Stimulated activated CD4-positive, alpha-beta T cell treated with anti-CD3 and anti-CD28 coated beads, Interleukin-1b, Interleukin-23, amount 100 ng/mL, for 1 hour (primary cell): Measurements from ENCODE around the gene OLFM1.
"Not testable (repeated sequence)": the region's sequence is repeated elsewhere in the genome, so short reads cannot be mapped to it uniquely, and the experiment has no call there.

ENCODE experiments used
- DNase-seq, 2 donors: peaks; one replicate each; pipeline ENCODE4 v3.0.0-alpha.2; 2020; ENCODE audit warnings: low read depth in 2 of 2

Gene OLFM1

GRCh38 chr9:135060461-135061116 is 26.9 kb upstream of the OLFM1 start:
- no peak for DNase-seq

- no peak for DNase-seq
These were observed 26.0 kb upstream of the OLFM1 start for GRCh38 chr9:135061441-135061840.

- no peak for DNase-seq
These were observed 25.2 kb upstream of the OLFM1 start for GRCh38 chr9:135062254-135062653.

DNA sequence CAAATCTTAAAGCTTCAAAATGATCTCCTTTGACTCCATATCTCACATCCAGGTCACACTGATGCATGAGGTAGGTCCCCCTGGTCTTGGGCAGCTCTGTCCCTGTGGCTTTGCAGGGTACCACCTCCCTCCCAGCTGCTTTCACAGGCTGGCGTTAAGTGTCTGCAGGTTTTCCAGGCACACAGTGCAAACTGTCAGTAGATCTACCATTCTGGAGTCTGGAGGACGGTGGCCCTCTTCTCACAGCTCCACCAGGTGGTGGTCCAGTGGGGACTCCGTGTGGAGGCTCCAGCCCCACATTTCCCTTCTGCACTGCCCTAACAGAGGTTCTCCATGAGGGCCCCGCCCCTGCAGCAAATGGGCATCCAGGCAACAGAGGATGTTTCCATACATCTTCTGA is 24.0 kb upstream of the OLFM1 start:
- not testable (repeated sequence) for DNase-seq

DNA sequence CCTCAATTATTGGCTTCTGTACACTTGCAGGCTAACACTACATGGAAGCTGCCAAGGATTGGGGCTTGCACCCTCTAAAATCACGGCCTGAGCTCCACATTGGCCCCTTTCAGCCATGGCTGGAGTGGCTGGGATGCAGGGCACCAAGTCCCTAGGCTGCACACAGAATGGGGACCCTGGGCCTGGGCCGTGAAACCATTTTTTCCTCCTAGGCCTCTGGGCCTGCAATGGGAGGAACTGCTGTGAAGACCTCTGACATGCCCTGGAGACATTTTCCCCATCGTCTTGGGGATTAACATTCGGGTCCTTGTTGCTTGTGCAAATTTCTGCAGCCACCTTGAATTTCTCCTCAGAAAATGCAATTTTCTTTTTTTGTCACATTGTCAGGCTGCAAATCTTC is 23.6 kb upstream of the OLFM1 start:
- DNase-seq = not testable (repeated sequence)

GRCh38 chr9:135065151-135065550 is 22.3 kb upstream of the OLFM1 start:
- DNase-seq = no peak

DNA sequence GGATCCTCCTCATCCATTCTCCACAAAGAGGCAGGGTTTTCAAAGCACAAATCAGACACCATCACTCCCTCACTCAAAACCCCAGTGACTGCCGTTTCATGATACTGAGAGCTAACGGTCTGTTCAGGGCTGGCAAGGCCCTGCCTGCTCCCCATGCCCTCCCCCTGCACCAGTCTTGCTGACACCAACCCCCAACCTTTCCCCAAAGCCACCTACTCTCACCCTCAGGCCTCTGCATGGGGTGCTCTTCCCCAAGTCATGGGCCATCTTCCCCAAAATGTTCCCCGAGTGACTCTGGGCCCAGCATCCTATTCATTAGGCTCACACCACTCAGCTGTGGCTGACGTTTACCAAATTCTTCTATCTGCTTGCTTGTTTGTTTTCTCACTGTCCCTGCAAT is 21.7 kb upstream of the OLFM1 start:
- DNase-seq = no peak

GRCh38 chr9:135066291-135066690 is 21.2 kb upstream of the OLFM1 start:
- no peak for DNase-seq

DNA sequence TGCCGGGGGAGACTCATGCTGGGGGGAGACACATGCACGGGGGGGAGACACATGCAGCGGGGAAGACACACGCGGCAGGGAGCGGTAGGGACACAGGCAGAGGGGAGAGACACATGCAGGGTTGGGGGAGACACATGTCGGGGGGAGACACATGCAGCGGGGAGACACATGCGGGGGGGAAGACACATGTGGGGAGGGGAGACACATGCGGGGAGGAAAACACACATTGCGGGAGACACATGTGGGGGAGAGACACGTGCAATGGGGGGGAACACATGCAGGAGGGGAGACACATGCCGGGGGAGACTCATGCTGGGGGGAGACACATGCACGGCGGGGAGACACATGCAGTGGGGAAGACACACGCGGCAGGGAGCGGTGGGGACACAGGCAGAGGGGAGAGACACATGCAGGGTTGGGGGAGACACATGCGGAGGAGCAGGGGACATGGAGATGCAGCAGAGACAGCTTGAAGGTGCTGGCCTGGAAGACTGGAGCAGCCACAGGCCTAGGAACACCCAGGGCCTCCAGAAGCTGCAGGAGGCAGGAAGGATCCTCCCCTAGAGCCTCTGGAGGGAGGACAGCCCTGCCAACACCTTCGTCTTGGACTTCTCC is 20.3 kb upstream of the OLFM1 start:
- DNase-seq = no peak

DNA sequence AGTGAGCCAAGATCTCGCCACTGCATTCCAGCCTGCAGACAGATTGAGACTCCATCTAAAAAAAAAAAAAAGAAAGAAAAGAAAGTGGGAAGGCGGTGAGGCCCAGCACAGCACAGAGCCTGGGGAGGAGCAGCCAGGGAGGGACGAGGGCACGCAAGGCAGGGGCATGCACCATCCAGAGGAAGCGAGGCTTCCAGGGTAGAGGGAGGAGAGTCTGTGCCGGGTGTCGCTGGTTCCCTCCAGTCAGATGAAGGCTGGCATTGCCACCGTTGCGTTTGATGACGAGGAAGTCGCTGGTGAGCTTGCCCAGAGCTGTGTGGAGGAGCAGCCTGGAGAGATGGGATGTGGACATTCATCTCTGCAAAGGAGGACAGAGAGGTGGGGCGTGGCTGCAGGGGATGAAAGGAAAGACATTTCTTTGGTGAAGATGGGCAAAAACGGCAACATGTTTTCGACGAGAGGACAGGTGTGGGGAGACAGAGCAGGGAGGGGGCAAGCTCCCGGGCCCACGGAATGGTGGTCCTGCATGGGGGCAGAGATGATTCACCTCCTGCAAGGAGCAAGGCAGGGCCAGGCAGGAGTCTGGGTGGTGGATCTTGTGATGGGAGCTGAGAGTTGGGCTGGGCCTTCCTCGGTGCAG is 18.6 kb upstream of the OLFM1 start:
- no peak for DNase-seq

- no peak for DNase-seq
These were observed 17.8 kb upstream of the OLFM1 start for GRCh38 chr9:135069558-135070197.

GRCh38 chr9:135070198-135070951 is 17.1 kb upstream of the OLFM1 start:
- no peak for DNase-seq

- no peak for DNase-seq
These were observed 16.3 kb upstream of the OLFM1 start for GRCh38 chr9:135070964-135071735.

DNA sequence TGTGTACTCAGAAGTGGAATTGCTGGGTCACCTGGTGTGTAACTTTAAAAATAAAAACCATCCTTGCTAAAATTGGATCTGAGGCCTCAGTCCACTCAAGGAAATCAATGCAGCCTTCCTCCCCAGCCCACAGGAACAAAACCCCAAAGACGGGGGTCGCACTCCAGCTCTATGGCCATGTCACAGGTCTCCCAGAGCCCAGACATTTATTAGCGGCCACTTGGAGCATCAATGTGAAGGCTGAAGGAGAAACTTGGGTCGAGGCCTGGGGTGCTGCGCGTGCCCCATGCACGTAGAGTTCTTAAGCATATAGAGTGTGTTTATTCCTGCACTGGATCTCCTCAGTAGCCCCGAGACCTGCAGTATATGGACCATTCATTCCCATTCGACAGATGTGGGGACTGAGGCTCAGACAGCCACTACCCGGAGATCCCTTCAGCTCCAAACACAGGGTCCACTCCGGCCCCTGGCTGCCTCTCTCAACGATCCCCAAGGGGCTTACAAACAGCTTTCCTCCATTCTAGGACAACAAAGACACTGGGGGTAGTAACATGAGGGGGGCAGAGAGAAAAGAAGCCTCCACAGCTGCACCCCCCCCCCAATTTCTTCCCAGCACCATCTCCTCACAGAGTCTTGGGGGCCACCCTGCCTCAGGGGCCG is 14.3 kb upstream of the OLFM1 start:
- no peak for DNase-seq

- no peak for DNase-seq
These were observed 13.6 kb upstream of the OLFM1 start for GRCh38 chr9:135073741-135074305.

DNA sequence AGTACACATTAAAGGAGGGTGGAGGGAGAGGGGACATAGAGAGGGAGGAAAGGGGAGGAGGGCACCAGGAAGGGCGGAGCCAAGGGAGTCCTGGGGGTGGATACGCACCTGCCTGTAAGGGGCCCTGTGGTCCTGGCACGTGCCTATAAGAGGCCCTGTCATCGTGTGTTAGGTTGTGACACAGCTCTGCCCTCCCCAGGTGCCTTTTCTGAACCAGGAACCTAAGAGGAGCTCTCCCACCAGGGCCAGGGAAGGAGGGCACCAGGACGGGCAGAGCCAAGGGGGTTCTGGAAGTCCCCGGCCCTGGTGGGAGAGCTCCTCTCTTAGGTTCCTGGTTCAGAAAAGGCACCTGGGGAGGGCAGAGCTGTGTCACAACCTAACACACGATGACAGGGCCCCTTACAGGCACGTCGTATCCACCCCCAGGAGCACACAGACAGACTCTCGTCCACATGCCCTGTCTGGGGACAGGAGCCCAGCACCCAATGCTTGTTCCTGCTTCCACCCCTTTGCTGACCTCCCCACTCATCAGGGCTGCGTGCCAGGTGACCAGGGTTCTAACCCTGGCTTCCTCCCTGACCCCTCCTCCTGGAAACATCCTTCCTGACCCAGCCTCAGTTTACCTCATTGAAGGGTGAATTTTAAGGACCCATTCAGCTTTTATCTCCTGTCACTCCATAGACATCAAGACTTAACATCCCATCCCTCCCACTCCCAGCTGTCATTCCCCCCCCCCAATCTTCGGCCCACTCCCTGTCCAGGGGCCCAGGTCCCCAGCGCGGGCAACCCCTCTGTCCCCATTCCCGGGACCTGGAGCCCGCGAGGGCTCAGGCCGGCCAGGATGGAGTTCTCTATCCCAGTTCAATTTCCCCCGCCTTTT is 12.9 kb upstream of the OLFM1 start:
- no peak for DNase-seq

GRCh38 chr9:135075234-135076142 is 12.0 kb upstream of the OLFM1 start:
- no peak for DNase-seq

DNA sequence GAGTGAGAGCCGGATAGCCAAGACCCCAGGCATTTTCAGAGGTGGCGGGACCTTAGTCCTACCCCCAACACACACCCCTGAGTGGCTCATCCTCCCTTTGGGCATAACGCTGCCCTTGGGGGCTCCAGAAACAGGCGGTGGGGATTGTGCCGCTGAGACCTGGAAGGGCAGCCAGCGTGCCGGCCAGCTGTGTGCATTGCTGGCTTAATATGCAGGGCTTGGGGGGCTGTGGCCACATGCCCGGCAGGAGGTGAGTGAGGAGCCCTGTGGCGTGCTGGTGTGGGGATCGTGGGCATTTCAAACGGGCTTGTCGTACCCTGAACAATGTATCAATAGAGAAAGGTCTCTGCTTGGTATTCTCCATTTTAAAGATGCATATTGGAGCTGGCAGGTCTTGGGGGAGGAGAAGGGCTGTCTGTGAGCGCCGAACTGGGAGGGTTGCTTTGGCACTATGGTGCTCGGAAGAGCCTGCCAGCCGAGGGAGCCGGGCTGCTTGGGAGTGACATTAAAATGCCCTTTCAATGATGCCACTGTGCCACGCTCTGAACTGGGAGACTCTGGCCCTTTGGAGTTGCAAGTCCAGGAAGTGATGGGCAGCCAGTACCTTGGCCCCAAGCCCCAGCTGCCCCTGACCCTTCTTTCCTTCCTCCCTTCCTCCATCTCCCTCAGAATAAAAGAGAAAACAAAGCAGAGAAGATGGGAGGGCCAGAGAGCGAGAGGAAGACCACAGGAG is 11.2 kb upstream of the OLFM1 start:
- no peak for DNase-seq
